RPMI8226 (cell line): Measurements from ENCODE around the gene ESRRG.

Experiments
- DNase-seq: peaks from one replicate; pipeline ENCODE4 v3.0.0-alpha.2; 2015

Gene ESRRG

DNA sequence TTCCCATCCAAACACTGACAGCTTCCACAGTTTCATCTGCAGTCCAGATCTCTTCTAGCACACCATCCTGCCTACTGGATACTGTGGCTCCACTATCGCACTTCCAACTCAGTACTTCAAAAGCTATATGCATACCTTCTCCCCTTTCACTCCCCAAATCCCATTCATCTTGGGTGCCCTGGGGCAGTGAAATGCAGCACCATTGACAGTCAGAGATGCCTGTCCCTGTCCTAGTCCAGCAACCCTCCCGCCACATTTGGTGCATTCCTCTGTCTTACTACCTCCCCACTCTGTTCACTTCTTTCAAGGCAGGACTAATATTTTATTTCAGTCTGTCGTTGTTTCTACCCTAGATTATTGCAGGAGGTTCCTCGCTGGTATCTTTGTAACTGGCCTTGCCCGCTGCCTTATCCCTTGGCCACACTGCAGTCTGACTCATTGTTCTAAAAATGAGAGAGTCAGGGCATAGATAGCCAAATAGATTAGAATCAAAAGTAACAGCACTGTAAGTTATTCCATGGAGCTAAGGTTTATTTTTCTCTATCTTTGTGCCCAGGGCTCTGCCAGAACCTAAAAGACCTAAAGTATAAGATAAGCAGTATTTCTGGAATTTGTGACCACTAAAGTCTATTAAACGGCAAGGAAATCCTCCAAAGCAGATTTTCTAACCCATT, 96.7 kb downstream of the ESRRG start:
- DNase-seq = no peak

- no peak for DNase-seq
These were observed 101.7 kb downstream of the ESRRG start for GRCh38 chr1:216621536-216621935.

DNA sequence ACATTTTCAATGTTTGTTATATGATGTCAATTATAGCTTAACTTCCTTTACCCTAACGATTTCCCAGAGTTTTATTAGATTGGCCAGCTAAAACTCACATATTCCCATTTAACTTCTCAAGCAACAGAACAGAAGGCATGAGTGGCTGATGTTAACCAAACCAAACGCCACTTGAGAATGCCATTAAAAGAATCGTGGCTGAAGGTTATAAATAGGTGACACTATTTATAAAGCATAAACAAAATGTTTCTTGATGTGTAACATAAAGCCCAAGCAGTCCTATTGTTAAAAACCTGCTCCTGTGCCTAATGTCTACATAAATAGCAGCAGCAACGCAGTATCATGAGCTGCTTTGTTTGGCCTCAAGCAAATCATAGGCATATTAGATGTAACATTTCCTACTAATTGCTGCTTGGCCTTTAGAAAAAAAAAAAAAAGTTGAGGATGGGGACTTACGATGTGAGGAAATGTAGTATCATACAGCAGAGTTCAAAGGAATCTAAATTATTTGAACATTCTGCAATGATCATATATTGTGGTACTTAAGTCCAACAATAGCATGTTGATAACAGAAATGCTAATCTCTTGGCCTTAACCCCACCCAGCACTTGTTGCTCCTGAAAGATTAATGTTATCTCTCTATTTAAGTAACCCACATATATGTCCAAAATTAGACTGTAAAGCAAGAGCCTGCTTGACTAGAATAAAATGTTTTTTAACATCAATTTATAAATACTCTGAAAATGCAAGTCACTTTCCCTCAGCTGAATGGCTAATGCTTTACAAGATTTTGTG, 106.0 kb downstream of the ESRRG start:
- no peak for DNase-seq

DNA sequence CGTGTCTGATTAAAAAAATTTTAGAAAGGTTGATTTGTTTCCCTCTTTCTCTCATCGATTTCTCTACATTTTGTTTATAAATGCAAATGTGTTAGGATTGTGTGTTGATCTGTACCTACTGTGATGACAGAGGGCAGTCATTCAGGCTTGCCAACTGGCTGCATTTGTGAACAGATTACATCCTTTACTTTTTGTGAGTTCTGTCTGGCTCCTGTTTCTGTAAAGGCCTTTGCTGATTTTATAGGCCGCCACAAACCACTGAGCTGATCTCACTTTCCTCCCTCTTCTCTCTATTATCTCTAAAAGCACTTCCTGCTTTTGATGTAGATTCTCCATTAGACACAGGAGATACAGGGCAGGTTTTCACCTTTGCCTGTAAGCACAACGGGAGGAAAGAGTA, 106.8 kb downstream of the ESRRG start:
- no peak for DNase-seq

DNA sequence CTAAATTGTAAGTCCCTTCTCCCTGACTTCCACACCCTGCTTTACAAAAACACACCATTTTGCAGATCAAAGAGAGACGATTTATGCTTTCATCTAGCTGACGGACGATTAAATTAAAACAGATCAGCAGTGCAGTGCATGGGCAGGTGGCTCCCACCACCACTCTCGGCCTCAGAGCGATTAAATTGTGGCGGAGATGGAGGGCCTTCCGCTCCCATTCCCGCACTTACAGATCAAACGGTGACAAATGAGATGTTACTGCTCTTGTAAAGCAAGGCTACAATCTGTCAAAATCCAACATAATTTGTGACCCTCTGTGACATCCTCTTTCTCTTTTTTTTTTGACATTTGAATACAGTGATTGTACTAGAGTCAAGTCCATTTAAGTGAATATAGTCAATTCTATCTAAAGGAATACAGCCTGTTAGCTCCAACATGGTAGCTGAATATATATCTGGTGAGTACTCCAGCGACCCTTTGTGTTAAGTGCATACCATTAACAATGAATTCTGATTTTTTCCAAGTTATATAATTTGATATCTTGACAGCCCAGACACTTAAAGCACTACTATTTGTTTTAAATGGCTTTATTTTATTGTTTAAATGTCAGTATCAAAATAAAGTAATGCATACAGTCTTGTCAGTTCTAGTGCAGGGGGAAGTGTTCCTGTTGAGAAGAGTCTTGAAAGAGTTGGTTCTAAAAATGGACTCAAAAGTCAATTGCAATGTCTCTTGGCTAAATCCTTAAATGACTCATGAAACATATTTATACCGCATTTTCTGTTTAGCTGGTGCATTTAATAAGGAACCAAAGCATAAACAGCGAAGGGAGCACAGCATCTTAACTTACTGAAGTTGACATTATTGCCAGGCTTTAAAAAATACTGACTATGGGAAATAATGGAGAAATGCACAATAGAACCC, 109.0 kb downstream of the ESRRG start:
- no peak for DNase-seq

DNA sequence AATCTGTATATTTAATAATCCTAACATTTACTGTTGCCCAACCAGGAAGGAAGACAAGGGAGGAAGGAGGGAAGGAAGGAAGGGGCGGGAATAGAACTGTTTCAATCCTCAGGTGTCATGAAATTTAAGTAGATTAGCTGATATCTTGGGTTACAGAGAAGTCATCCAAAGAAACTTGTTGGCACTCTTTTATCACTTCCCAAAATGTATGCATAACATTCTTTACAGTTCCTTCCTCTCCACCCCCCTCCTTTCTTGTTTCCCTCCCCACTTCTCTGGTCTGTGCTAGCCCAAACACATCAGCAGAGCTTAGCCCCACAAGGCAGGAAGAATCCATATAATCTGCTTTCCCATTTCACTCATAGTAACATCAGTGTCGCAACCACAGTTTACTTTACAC, 110.9 kb downstream of the ESRRG start:
- no peak for DNase-seq

- DNase-seq = no peak
These were observed 116.0 kb downstream of the ESRRG start for GRCh38 chr1:216607067-216607697.

DNA sequence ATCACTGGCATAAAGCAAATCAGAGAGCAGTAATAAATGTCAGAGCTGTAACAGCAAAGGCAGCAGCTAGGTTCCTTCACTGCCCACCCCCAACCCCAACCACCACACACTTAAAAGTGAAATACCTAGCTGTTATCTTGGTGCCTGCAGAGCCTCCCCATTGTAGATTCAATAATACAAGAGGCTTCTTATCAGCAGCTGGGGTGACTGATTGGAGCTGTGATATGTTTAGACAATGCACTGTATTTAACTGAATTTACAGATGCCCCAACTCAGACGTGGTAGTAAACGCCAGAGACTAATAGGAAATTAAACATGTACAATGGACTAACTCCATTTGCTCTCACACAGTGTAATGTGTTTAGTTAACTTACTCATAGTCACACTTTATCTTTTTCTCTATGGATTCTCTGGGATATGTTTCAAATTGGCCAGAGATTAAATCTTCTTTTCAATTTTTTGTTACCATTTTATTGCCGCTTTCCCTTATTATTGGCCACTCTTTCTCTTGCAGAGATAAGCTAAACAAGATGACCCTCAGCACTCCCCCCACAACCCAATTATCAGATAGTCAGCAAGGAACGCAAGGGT, 117.1 kb downstream of the ESRRG start:
- DNase-seq = no peak

- no peak for DNase-seq
These were observed 118.5 kb downstream of the ESRRG start for GRCh38 chr1:216604771-216605170.

DNA sequence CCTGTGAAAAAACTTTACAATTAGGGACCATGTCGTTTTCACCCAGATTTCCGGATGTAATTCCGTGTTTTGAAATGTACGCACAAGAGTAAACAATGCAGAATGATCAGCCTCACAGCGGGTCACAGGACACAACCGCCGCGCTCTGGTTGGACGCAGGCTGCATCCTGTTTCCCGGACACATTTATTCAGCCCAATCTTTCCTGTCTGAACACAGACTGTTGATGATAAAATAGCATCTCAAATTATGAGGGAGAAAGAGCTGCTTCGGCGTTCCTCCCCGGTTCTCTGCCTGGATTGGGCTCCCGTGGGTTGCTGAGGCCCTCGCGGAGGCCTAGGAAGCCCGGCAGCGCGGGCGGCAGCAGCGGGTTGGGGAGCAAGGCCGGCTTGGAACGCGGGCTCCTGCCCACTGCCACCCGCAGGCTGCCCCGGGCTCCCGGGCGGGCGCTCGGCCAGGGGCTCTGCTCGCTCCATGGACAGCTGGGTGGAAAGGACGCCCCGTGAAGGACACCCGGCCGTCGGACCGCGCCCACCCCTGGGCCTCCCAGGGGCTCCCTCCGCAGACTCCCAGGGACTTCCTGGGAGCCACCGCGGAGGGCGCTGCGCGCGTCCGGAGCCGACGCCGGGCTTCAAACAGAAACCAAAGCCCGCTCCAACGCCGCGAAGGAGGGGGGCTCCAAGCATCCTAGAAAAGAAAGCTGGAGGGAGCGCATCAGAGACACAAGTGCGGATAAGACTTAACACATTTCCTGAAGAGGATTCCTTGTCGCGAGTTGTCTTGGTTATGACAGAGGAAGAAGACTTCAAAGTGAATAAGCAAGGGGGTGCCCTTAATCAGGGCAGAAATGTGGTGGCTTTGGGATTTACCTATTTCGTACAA, 122.3 kb downstream of the ESRRG start:
- DNase-seq = peak; percentile 11

DNA sequence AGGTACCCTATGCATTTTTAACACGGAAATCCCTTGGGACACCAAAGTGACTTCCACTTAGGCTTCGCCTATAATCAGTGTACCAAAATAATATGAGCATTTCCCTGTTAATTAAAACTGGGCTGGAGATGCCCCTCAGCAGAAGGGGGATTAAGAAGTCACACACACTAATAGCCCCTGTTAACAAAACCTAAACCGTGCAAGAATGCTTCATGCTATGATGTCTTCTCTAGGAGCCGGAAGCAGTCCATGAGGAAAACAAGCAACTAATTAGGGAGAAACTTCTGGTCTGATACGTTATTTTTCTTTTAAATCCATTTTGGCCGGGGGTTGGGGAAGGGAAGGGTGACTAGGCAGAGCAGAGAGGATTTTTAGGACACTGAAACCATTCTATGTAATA, 123.4 kb downstream of the ESRRG start:
- DNase-seq = no peak

GRCh38 chr1:216598448-216598847, 124.8 kb downstream of the ESRRG start:
- no peak for DNase-seq

- no peak for DNase-seq
These were observed 126.9 kb downstream of the ESRRG start for GRCh38 chr1:216596281-216596862.

GRCh38 chr1:216587715-216588114, 135.5 kb downstream of the ESRRG start:
- DNase-seq = no peak

DNA sequence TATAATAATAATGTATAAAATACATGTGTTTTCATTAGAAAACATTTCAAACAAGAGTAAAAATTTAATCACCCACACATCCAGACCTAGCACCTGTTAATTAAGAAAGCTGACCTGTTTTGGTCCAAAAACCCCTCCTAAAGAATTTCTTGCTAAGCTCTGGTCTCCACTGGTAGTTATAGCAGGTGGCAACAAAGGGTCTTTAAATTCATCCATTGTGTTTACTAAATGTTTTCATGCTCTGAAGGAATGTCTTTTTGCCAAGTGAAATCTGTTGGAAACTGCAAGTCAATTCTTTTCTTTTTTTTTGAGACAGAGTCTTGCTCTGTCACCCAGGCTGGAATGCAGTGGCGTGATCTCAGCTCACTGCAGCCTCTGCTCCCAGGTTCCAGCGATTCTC, 141.1 kb downstream of the ESRRG start:
- no peak for DNase-seq

- no peak for DNase-seq
These were observed 142.6 kb downstream of the ESRRG start for GRCh38 chr1:216580538-216581057.

DNA sequence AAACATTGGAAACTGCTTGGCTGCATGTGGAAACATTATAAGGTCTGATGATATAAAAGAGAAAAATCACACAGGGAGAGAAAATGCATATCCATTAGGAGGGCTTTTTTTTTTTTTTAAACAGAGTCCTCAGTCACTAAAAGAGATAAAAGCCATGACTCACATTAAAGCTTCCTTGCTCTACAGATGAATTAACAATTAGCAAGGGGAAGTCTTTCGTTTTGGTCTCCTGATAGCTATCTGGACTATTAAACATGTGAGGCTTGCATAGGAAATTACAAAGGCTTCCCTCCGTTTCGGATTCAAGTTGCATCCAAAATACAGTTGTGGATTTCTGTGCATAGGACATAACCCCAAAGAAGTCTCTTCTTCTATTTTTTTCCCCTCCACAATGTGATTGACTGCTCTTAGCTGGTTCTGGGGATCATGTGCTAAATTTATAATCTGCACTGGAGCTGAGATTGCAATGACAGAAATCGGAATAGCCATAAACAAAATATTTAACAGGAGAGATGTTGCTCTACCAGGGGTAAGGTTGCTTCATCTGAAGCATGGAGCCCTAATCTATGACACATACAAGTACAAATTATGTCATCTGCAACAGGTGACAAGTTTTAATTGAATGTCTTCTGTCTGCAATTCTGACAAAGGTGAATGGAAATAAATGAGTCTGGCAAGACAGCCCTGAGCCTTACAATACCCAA, 146.8 kb downstream of the ESRRG start:
- DNase-seq = no peak

DNA sequence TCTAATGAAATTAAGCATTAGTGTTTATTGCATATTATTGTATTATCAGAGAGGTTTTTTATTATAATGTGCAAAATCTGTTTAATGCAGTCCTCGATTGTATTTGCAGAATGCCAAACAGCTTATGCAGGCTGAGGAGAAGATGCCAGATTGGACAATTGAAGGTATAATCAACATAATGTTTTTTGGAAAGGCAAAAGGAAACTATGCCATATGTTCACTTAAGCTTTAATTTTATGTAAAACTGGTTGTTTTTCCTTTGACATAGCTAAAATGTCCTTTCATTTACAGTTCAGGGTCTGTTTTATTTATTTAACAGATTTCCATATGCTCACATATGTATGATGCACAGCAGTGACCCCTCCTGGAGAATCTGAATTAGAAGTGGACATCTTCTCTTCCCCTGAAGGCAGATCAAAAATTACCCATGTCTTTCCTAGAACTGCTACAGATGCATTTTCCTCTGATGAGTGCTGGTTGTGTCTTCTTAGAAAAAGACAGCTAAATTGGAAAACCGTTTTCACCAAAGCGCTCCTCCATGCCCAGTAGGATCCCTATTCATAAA, 156.5 kb downstream of the ESRRG start:
- DNase-seq = peak; percentile 10

- DNase-seq = no peak
These were observed 160.1 kb downstream of the ESRRG start for GRCh38 chr1:216563087-216563486.

DNA sequence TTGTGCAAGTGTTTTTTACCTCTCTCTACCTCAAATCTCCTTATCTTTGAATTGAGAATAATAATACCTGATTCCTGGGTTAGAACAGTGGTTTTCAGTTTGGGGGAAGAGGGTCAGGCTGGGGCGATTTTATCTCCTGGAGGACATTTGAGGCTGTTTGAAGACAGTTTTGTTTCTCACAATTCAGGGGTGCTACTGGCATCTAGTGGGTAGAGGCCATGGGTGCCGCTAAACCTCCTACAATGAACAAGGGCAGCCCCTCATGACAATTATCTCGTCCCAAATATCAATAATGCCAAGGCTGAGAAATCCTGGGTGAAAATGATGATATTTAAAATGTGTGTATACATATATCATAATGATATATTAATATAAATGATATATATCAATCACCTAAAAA, 160.8 kb downstream of the ESRRG start:
- no peak for DNase-seq
